Measurements from ENCODE around the gene PRDM11. TPM values are rescaled to one million over a fixed set of nuclear protein-coding genes. Genes with fewer than 3 reads are reported as not detected.

The PRDM11 gene
- total and polyA plus RNA-seq, 4 donors, result 0.64 to 6.9 (median 2.8) TPM

DNA sequence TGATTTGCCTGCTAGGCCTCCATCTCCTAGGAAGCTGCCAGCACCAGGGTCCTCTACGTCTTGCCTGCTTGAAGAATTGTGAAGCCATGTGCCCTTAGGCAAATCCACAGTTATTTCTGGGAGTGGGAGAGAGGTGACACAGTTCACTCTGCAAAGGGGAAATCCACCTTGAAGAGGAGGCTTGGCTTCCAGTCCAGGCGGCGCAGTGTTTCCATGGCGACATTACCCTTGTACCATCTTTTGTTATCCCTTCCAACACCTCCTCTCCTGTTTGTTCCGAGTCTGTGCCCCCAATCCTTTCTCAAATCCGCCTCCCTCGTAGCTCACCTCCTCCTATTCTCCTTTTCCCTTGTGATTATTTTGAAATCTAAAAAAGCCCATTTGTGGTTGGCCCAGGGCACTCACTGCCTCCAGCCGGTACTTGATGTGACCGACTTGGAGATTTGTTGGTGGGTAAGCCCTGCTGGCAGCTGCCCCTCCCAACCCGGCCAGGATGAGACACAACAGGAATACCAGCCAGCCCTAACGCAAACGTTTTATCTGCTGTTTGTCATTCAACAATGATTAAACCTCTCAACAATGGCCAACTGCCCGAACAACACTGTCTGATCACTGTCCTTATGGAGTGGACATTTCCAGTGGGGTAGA lies 121.3 kb downstream of the PRDM11 start:
- no peaks in the 10 kb centered on the region for H3K9me3 ChIP-seq (ENCODE audit: control insufficient read depth in 4 of 4, low read length in 3 of 4)
- no peaks in the 10 kb centered on the region for H3K36me3 ChIP-seq (ENCODE audit: control insufficient read depth in 4 of 4, insufficient read depth in 3 of 4, low read depth in 1 of 4, low read length in 3 of 4)
- H3K4me1 ChIP-seq (ENCODE audit: control insufficient read depth in 4 of 4, insufficient read depth in 4 of 4, low read length in 3 of 4), result no peaks in the 10 kb centered on the region
- no peak for TF ChIP-seq HNF4G (IDR thresholded peaks at IDR 0.05)
- no peak for TF ChIP-seq TAF1 (conservative IDR thresholded peaks at IDR 0.05)
- no peak for TF ChIP-seq RXRA (IDR thresholded peaks at IDR 0.05)
- TF ChIP-seq, protein P1, sequence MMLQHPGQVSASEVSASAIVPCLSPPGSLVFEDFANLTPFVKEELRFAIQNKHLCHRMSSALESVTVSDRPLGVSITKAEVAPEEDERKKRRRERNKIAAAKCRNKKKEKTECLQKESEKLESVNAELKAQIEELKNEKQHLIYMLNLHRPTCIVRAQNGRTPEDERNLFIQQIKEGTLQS (IDR thresholded peaks at IDR 0.05), result no peak
- TF ChIP-seq RAD21 (IDR thresholded peaks at IDR 0.05), result no peak
- TF ChIP-seq JUND (IDR thresholded peaks at IDR 0.05), result no peak
- WGBS, result 53% methylated on average over 13 of the region's 13 CpGs
- no peak overlapping the region for H3K9ac ChIP-seq (ENCODE audit: low read depth in 1 of 2, low read length in 2 of 2)
- H3K27me3 ChIP-seq (ENCODE audit: control insufficient read depth in 4 of 4, insufficient read depth in 4 of 4, low read length in 3 of 4), result peaks cover 0 to 13% (median 0%) of the 10 kb centered on the region in 4 donors
- no peak overlapping the region for H3K4me3 ChIP-seq (ENCODE audit: low read depth in 1 of 3, low read length in 3 of 3)
- no peak for DNase-seq (ENCODE audit: low spot score)
- H3K27ac ChIP-seq (ENCODE audit: low read depth in 1 of 2, low read length in 2 of 2), result no peak overlapping the region

DNA sequence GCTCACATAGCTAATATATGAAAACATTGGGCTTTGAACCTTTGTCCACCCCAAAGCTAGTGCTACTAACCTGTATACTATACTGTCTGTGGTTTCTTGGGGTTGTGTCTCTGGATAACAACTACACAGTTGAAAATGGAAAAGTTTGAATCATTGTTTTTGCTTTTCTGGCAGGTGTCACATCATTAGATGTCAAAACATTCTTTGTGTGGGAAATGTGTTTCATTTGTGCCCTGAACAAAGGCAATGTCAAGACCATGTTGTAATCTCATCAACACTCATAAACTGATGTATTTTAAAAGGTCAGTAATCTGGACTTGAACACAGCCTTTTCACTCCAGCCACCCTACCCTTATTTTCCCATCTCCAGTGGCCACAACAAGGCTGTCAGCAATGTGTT lies 123.2 kb downstream of the PRDM11 start:
- no peak overlapping the region for H3K27ac ChIP-seq (ENCODE audit: low read depth in 1 of 2, low read length in 2 of 2)
- H3K27me3 ChIP-seq (ENCODE audit: control insufficient read depth in 4 of 4, insufficient read depth in 4 of 4, low read length in 3 of 4), result peaks cover 0 to 13% (median 0%) of the 10 kb centered on the region in 4 donors
- no peak overlapping the region for H3K4me3 ChIP-seq (ENCODE audit: low read depth in 1 of 3, low read length in 3 of 3)
- TF ChIP-seq RXRA (IDR thresholded peaks at IDR 0.05), result no peak
- TF ChIP-seq, protein P2, sequence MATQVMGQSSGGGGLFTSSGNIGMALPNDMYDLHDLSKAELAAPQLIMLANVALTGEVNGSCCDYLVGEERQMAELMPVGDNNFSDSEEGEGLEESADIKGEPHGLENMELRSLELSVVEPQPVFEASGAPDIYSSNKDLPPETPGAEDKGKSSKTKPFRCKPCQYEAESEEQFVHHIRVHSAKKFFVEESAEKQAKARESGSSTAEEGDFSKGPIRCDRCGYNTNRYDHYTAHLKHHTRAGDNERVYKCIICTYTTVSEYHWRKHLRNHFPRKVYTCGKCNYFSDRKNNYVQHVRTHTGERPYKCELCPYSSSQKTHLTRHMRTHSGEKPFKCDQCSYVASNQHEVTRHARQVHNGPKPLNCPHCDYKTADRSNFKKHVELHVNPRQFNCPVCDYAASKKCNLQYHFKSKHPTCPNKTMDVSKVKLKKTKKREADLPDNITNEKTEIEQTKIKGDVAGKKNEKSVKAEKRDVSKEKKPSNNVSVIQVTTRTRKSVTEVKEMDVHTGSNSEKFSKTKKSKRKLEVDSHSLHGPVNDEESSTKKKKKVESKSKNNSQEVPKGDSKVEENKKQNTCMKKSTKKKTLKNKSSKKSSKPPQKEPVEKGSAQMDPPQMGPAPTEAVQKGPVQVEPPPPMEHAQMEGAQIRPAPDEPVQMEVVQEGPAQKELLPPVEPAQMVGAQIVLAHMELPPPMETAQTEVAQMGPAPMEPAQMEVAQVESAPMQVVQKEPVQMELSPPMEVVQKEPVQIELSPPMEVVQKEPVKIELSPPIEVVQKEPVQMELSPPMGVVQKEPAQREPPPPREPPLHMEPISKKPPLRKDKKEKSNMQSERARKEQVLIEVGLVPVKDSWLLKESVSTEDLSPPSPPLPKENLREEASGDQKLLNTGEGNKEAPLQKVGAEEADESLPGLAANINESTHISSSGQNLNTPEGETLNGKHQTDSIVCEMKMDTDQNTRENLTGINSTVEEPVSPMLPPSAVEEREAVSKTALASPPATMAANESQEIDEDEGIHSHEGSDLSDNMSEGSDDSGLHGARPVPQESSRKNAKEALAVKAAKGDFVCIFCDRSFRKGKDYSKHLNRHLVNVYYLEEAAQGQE (IDR thresholded peaks at IDR 0.05), result no peak
- no peak for TF ChIP-seq FOXA1 (IDR thresholded peaks at IDR 0.05)
- no peak for TF ChIP-seq FOXA2 (IDR thresholded peaks at IDR 0.05)
- TF ChIP-seq, protein P3, sequence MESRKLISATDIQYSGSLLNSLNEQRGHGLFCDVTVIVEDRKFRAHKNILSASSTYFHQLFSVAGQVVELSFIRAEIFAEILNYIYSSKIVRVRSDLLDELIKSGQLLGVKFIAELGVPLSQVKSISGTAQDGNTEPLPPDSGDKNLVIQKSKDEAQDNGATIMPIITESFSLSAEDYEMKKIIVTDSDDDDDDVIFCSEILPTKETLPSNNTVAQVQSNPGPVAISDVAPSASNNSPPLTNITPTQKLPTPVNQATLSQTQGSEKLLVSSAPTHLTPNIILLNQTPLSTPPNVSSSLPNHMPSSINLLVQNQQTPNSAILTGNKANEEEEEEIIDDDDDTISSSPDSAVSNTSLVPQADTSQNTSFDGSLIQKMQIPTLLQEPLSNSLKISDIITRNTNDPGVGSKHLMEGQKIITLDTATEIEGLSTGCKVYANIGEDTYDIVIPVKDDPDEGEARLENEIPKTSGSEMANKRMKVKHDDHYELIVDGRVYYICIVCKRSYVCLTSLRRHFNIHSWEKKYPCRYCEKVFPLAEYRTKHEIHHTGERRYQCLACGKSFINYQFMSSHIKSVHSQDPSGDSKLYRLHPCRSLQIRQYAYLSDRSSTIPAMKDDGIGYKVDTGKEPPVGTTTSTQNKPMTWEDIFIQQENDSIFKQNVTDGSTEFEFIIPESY (IDR thresholded peaks at IDR 0.05), result no peak
- no peak for TF ChIP-seq HNF4A (conservative IDR thresholded peaks at IDR 0.05)
- no peak for TF ChIP-seq RAD21 (IDR thresholded peaks at IDR 0.05)
- TF ChIP-seq GABPA (IDR thresholded peaks at IDR 0.05 in 1 of 2, conservative IDR thresholded peaks at IDR 0.05 in 1 of 2), result no peak
- no peak for TF ChIP-seq EGR1 (IDR thresholded peaks at IDR 0.05; ENCODE audit: low read depth in 2 of 2)
- TF ChIP-seq YY1 (IDR thresholded peaks at IDR 0.05), result no peak
- TF ChIP-seq, protein P1 (IDR thresholded peaks at IDR 0.05), result no peak
- TF ChIP-seq, protein P4, sequence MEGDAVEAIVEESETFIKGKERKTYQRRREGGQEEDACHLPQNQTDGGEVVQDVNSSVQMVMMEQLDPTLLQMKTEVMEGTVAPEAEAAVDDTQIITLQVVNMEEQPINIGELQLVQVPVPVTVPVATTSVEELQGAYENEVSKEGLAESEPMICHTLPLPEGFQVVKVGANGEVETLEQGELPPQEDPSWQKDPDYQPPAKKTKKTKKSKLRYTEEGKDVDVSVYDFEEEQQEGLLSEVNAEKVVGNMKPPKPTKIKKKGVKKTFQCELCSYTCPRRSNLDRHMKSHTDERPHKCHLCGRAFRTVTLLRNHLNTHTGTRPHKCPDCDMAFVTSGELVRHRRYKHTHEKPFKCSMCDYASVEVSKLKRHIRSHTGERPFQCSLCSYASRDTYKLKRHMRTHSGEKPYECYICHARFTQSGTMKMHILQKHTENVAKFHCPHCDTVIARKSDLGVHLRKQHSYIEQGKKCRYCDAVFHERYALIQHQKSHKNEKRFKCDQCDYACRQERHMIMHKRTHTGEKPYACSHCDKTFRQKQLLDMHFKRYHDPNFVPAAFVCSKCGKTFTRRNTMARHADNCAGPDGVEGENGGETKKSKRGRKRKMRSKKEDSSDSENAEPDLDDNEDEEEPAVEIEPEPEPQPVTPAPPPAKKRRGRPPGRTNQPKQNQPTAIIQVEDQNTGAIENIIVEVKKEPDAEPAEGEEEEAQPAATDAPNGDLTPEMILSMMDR (IDR thresholded peaks at IDR 0.05; ENCODE audit: low read depth, low read length, missing input control), result no peak
- no peak for TF ChIP-seq SP1 (IDR thresholded peaks at IDR 0.05)
- TF ChIP-seq NR2F2 (IDR thresholded peaks at IDR 0.05), result no peak
- no peak for TF ChIP-seq JUND (IDR thresholded peaks at IDR 0.05)
- no peaks in the 10 kb centered on the region for H3K36me3 ChIP-seq (ENCODE audit: control insufficient read depth in 4 of 4, insufficient read depth in 3 of 4, low read depth in 1 of 4, low read length in 3 of 4)
- no peaks in the 10 kb centered on the region for H3K4me1 ChIP-seq (ENCODE audit: control insufficient read depth in 4 of 4, insufficient read depth in 4 of 4, low read length in 3 of 4)
- no peak for DNase-seq (ENCODE audit: low spot score)
- H3K9ac ChIP-seq (ENCODE audit: low read depth in 1 of 2, low read length in 2 of 2), result no peak overlapping the region
- H3K9me3 ChIP-seq (ENCODE audit: control insufficient read depth in 4 of 4, low read length in 3 of 4), result no peaks in the 10 kb centered on the region

Data from liver (tissue), 9 donors.